Tibial nerve (tissue), 4 donors: Measurements from ENCODE around the gene TNXB. TPM values are rescaled to one million over a fixed set of nuclear protein-coding genes. Genes with fewer than 3 reads are reported as not detected.
"Not testable (repeated sequence)": the region's sequence is repeated elsewhere in the genome, so short reads cannot be mapped to it uniquely, and the experiment has no call there.

ENCODE experiments used
- DNase-seq, 2 donors: peaks; one replicate each; pipeline ENCODE4 v3.0.0-alpha.2; 2019; ENCODE audit warnings: low spot score in 2 of 2
- H3K27ac ChIP-seq, 4 donors: fragments of 200-600 bp; sonication (generic) in 3 of 4; one replicate each; pipeline ENCODE4 v1.5.1; 2017 to 2019; ENCODE audit warnings: mild to moderate bottlenecking in 1 of 4
- H3K27me3 ChIP-seq, 2 donors: fragments of 200-600 bp; sonication (generic) in 1 of 2; one replicate each; pipeline versions ENCODE4 v1.5.1 to v1.6.0; 2017 to 2019
- H3K36me3 ChIP-seq, 3 donors: fragments of 200-600 bp; sonication (generic); one replicate each; pipeline ENCODE4 v1.5.1; 2018 to 2019
- H3K4me1 ChIP-seq, 4 donors: fragments of 200-600 bp; sonication (generic) in 3 of 4; one replicate each; pipeline ENCODE4 v1.5.1; 2017 to 2019
- H3K4me3 ChIP-seq, 4 donors: fragments of 200-600 bp; sonication (generic) in 3 of 4; one replicate each; pipeline ENCODE4 v1.5.1; 2017 to 2019; ENCODE audit warnings: mild to moderate bottlenecking in 1 of 4, moderate library complexity in 1 of 4
- H3K9me3 ChIP-seq, 4 donors: fragments of 200-600 bp; sonication (generic) in 3 of 4; one replicate each; pipeline ENCODE4 v1.5.1; 2017 to 2019
- CTCF ChIP-seq, 5 experiments: fragments of 200-600 bp in 3 of 5; fragments of 450-650 bp in 2 of 5; sonication (generic) in 3 of 5; IDR thresholded peaks; one replicate each; pipeline ENCODE4 v1.5.1; 2016 to 2019; ENCODE audit warnings: antibody characterized with exemption in 5 of 5, mild to moderate bottlenecking in 3 of 5, moderate library complexity in 2 of 5
- EP300 ChIP-seq, 2 donors: sonication (generic); formaldehyde crosslinking; IDR thresholded peaks; one replicate each; pipeline ENCODE4 v1.6.1; 2017; ENCODE audit warnings: antibody characterized with exemption in 2 of 2, mild to moderate bottlenecking in 1 of 2
- POLR2A ChIP-seq, 2 donors: fragments of 450-650 bp; IDR thresholded peaks; one replicate each; pipeline ENCODE4 v1.6.1; 2017; ENCODE audit warnings: antibody characterized with exemption in 2 of 2, mild to moderate bottlenecking in 2 of 2, moderate library complexity in 2 of 2
- WGBS, 2 donors: methylation state at CpG; one replicate each; pipeline ENCODE4 v1.1.5; 2018; 5-methylcytosine and 5-hydroxymethylcytosine counted together
- total RNA-seq, 4 donors: library from RNA; depleted of rRNA; stranded (reverse); fragments of >200 nt; gene quantifications; one replicate each; pipeline ENCODE4 v1.1.0, GENCODE V29; 2016

Gene TNXB
- total RNA-seq, 4 donors from 2014 or later = 231 to 547 (median 297) TPM

DNA sequence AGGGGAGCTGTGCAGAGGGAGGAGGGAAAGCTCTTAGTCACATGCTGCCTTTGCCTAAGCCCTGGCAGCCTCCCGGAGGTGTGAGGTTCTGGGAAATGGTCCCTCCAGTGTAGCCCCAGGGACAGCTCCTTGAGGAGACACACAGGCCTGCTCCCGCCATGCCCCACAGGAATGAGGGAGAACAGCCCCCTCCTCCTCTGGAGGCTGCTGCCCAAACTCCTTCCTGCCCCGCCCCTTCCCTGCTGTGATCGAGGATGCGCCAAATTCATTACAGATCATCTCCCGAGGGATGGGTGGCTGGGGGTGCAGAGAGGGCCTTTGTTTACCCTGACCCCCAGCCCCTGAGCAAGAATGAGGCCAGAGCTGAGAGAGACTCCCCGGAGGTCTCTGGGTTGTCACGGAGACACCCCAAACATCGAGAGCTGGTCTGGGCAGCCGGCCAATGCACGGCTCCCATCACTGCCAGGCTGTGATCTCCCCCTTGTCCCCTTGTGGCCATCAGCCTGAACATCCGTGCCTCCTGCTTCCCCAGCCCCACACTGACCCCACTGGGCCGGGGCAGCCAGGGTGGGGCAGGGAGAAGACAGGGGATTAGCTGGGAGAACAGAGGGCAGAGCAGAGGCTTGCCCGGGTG, 62.6 kb downstream of the TNXB start:
- no peaks in the 10 kb centered on the region for H3K9me3 ChIP-seq
- peak in 1 of 5 experiments; percentile 36 for TF ChIP-seq CTCF (IDR thresholded peaks at IDR 0.05)
- no peak for TF ChIP-seq POLR2A (IDR thresholded peaks at IDR 0.05)
- DNase-seq = peak; percentile 47 to 57
- 19 to 32% methylated on average over 11 to 14 of the region's 14 CpGs for WGBS, 2 donors
- no peak overlapping the region for H3K4me3 ChIP-seq
- no peaks in the 10 kb centered on the region for H3K36me3 ChIP-seq
- H3K4me1 ChIP-seq = peaks cover 0 to 43% (median 27%) of the 10 kb centered on the region in 4 donors
- no peaks in the 10 kb centered on the region for H3K27me3 ChIP-seq
- peak overlapping the region; percentile 75 to 91 (median 82) for H3K27ac ChIP-seq

- DNase-seq = peak in 1 of 2 donors; percentile 32
- no peaks in the 10 kb centered on the region for H3K9me3 ChIP-seq
- H3K4me1 ChIP-seq = peaks cover 0 to 43% (median 27%) of the 10 kb centered on the region in 4 donors
- no peaks in the 10 kb centered on the region for H3K27me3 ChIP-seq
- H3K36me3 ChIP-seq = no peaks in the 10 kb centered on the region
- peak overlapping the region; percentile 75 to 91 (median 82) for H3K27ac ChIP-seq
- TF ChIP-seq CTCF (IDR thresholded peaks at IDR 0.05) (no peak), EP300 (IDR thresholded peaks at IDR 0.05) (no peak), POLR2A (IDR thresholded peaks at IDR 0.05) (no peak)
- no peak overlapping the region for H3K4me3 ChIP-seq
- 57 to 70% methylated on average over 21 to 22 of the region's 22 CpGs for WGBS, 2 donors
Observed at GRCh38 chr6:32045811-32046449, 63.2 kb downstream of the TNXB start.

GRCh38 chr6:32044916-32045315, 64.2 kb downstream of the TNXB start:
- WGBS, 2 donors = 76 to 83% methylated on average over 5 to 15 of the region's 18 CpGs
- peak overlapping the region in 1 of 4 donors; percentile 26 for H3K27ac ChIP-seq
- not testable (repeated sequence) for H3K27me3 ChIP-seq, DNase-seq, H3K36me3 ChIP-seq, H3K9me3 ChIP-seq, H3K4me3 ChIP-seq
- peaks cover 0 to 41% (median 27%) of the 10 kb centered on the region in 4 donors for H3K4me1 ChIP-seq

DNA sequence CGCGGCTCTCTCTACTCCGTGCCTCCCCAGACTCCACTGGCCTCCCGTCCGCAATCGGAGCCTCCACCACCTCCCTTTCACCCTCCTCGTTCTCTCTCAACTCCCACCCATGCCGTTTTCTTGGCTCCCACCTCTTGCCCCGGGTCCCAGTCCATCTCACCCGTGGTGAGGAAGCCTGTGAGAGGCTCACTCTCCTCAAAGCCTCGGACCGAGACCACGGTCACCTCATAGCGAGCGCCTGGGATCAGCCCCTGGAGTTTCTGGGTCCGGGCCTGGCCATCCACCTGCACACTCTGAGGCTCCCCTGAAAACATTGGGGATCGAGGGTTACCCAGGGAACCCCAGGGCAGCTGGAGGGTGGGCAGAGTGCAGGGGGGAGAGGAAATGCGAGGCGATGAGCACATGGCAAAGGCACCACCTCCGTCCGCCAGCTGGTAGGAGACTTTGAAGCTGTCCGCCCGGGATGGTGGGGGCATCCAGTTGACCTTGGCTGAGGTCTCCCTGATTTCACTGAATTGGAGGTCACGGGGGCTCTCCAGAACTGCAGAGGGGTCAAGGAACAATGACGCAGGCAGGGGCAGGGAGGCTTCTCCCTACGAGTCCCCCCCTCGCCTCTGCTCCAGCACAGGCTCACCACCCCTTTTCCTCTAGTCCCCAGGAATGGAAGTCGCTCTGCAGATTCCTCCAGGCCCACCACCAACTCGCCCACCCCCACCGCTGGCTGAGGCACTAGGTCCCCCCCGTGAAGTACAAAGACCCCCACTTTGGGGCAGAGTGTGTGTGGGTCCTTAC, 65.4 kb downstream of the TNXB start:
- H3K4me1 ChIP-seq = peaks cover 0 to 29% (median 26%) of the 10 kb centered on the region in 4 donors
- 75 to 84% methylated on average over 14 to 21 of the region's 31 CpGs for WGBS, 2 donors
- not testable (repeated sequence) for DNase-seq, H3K27ac ChIP-seq, H3K4me3 ChIP-seq, H3K36me3 ChIP-seq, H3K27me3 ChIP-seq, H3K9me3 ChIP-seq

- H3K4me3 ChIP-seq, H3K27me3 ChIP-seq, H3K36me3 ChIP-seq, H3K27ac ChIP-seq, H3K9me3 ChIP-seq, DNase-seq: not testable (repeated sequence)
- peaks cover 0 to 14% (median 11%) of the 10 kb centered on the region in 4 donors for H3K4me1 ChIP-seq
- WGBS, 2 donors = 92 to 100% methylated on average over 1 to 12 of the region's 15 CpGs
Observed at GRCh38 chr6:32042276-32042675, 66.9 kb downstream of the TNXB start.

DNA sequence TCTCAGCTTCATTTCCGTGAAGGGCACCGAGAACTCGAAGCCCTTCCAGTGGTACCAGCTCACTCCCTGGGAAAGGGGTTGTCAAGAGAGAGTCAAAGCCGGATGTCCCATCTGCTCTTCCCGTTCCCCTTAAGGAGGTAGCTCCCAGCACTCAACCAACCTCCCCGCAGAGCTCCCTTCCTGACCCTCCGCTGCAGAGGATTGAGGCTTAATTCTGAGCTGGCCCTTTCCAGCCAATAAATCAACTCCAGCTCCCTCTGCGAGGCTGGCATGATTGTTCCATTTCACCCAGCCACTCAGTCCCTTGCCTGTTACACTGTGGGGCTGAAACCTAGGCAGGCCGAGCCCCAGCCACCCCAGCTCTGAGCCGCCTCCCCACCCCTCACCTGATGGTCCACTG, 67.8 kb downstream of the TNXB start:
- WGBS, 2 donors = 42 to 47% methylated on average over 5 to 6 of the region's 10 CpGs

DNA sequence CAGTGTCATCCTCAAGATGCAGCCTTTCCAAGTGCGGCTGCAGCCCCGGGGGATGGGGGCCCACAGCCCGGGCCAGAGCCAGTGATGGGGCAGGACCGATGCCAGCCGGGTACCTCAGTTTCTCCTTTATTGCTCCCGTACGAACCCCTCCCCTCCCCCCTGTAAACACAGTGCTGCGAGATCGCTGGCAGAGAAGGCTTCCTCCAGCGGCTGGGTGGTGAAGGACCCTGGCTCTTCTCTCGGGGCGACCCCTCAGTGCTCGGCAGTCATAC, 68.2 kb downstream of the TNXB start:
- no CpG with 5 or more reads among the region's 13 CpGs for WGBS, 2 donors

More for the DNA sequence above, 67.8 kb downstream of the TNXB start:
- H3K36me3 ChIP-seq, DNase-seq, H3K9me3 ChIP-seq, H3K4me1 ChIP-seq, H3K27me3 ChIP-seq, H3K4me3 ChIP-seq, H3K27ac ChIP-seq: not testable (repeated sequence)

GRCh38 chr6:32040299-32041049, 68.7 kb downstream of the TNXB start:
- not testable (repeated sequence) for H3K27ac ChIP-seq, H3K27me3 ChIP-seq, H3K36me3 ChIP-seq, H3K4me3 ChIP-seq, H3K9me3 ChIP-seq, H3K4me1 ChIP-seq, DNase-seq
- WGBS, 2 donors = 82% methylated on average over 11 of the region's 43 CpGs; no CpG with 5 or more reads in 1 of the 2 donors

More for the DNA sequence above, 68.2 kb downstream of the TNXB start:
- not testable (repeated sequence) for H3K27me3 ChIP-seq, H3K4me3 ChIP-seq, H3K27ac ChIP-seq, H3K36me3 ChIP-seq, H3K9me3 ChIP-seq, DNase-seq, H3K4me1 ChIP-seq

GRCh38 chr6:32039321-32040274, 69.5 kb downstream of the TNXB start:
- H3K27ac ChIP-seq, H3K4me3 ChIP-seq, H3K4me1 ChIP-seq, H3K36me3 ChIP-seq, H3K27me3 ChIP-seq, H3K9me3 ChIP-seq, DNase-seq: not testable (repeated sequence)
- WGBS, 2 donors = 59 to 65% methylated on average over 13 to 24 of the region's 24 CpGs

GRCh38 chr6:32038878-32039277, 70.3 kb downstream of the TNXB start:
- H3K27me3 ChIP-seq, DNase-seq, H3K27ac ChIP-seq, H3K36me3 ChIP-seq, H3K4me1 ChIP-seq, H3K4me3 ChIP-seq, H3K9me3 ChIP-seq: not testable (repeated sequence)
- WGBS, 2 donors = 79 to 80% methylated on average over 1 to 4 of the region's 5 CpGs
